GM12801 (cell line): ENCODE data around the gene PDRG1.

Source experiments
- TF ChIP-seq, protein P1 (sequence below): IDR thresholded peaks from one replicate; pipeline ENCODE4 v1.5.1; 2011; ENCODE audit warnings: control low read depth; ENCODE audit not compliant: insufficient read length; ENCODE audit errors: extremely low read depth

Gene PDRG1

DNA sequence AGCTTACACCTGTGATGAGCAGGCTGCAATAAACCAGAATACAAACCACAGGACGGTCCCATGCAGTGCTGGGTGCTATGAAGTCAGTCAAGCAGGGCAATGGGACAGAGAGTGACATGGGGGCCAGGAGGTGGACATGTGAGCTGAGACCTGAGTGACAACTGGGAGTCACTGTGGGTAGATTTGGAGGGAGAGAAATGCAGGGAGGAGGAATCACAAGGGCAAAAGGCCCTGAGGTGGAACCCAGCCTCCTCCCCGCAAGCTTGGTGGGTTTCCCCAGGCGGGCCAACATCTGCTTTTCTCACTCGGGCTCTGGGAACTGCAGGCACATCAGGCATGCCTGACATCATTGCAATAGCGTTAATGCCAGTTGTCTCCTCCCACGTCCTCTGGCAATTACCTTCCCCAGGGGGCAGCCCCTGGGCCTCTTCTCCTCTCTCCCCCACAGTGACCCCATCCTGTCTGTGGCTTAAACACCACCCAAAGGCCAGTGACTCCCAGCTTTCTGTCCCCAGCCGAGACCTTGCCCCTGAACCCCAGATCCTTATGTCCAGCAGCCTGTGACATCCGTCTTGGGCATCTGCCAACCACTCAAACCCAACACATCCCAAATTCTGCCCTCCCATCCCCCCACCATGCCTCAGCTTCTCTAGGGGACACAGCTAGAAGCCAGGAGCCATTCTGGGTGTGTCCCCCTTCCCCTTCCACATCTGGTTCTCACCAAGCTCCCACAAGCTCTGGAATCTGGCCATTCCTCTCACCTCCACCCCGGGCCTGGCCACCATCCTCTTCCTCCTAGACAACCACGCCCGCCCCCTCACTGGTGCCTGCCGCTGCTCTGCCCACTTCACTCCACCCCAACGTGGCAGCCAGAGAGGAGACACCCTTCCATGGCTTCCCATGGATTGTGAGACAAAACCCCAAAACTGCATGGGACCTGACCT, 28.2 kb downstream of the PDRG1 start:
- TF ChIP-seq, protein P1, sequence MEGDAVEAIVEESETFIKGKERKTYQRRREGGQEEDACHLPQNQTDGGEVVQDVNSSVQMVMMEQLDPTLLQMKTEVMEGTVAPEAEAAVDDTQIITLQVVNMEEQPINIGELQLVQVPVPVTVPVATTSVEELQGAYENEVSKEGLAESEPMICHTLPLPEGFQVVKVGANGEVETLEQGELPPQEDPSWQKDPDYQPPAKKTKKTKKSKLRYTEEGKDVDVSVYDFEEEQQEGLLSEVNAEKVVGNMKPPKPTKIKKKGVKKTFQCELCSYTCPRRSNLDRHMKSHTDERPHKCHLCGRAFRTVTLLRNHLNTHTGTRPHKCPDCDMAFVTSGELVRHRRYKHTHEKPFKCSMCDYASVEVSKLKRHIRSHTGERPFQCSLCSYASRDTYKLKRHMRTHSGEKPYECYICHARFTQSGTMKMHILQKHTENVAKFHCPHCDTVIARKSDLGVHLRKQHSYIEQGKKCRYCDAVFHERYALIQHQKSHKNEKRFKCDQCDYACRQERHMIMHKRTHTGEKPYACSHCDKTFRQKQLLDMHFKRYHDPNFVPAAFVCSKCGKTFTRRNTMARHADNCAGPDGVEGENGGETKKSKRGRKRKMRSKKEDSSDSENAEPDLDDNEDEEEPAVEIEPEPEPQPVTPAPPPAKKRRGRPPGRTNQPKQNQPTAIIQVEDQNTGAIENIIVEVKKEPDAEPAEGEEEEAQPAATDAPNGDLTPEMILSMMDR = no peak

GRCh38 chr20:31922588-31922987, 29.3 kb downstream of the PDRG1 start:
- TF ChIP-seq, protein P1 = no peak

GRCh38 chr20:31922181-31922580, 29.7 kb downstream of the PDRG1 start:
- TF ChIP-seq, protein P1 = no peak

- TF ChIP-seq, protein P1 = no peak
Measured at GRCh38 chr20:31920275-31920855, 31.5 kb downstream of the PDRG1 start.

GRCh38 chr20:31919410-31920155, 32.3 kb downstream of the PDRG1 start:
- TF ChIP-seq, protein P1 = no peak

DNA sequence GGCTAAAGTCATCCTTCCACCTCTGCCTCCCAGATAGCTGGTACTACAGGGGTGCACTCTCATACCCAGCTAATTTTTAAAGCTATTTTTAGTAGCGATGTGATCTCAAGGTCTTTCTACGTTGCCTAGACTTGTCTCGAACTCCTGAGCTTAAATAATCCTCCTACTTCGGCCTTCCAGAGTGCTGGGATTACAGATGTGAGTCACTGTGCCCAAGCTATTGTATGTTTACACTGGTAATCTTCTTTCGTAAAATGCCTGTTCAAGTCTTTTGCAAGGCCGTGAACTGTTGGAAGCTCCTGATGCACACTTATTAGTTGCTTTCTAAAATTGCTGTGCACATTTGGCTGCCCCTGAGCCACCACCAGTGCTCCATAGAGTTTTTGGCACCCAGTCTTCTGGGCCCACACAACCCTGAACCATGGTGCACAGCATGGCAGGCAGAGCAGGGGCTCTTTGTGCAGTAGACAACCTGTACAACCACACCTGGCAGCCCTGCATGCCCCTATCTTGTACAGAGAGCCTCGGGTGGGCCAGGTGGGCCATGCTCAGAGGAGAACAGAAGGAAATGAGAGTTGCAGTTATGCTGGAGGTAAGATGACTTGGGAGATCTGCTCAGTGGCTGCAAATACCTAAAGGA, 33.3 kb downstream of the PDRG1 start:
- TF ChIP-seq, protein P1 = no peak

DNA sequence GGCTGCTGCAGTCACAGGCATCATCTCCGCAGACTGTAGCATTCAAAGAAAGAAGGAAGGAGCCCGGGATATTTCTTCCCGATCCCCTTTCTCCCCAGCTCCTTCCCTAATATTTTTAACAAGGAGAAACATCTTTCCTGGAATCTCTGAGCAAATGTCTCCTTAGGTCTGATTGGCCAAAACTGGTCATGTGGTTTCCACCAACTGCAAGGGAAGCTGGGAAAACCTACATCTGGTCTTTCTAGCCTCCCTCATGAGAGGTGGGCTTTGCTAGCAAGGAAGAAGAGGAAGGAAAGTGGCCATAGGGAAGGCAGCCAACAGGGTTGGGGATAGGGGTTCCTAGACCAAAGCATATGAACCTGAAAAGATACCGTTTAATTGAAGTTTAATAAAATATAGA, 35.1 kb downstream of the PDRG1 start:
- TF ChIP-seq, protein P1 = no peak
